Caco-2 (cell line): ENCODE measurements around the gene FXR2. TPM values are rescaled to one million over a fixed set of nuclear protein-coding genes. Genes with fewer than 3 reads are reported as not detected.
A peak's percentile ranks its signal among the peaks of the same experiment; 100 is the strongest.

ENCODE experiments used
- BruUV-seq: library from RNA; stranded (reverse); fragments of 400-500 nt; replicated peaks from 2 replicates; lab custom pipeline; 2021; lab: Mats Ljungman, UMichigan
- CTCF ChIA-PET: fragments of 300-600 bp; sonication (Branson Sonifier 250); formaldehyde crosslinking; loops from one replicate; lab custom pipeline; 2022; ENCODE audit warnings: antibody characterized with exemption; lab: Charles Lee
- POLR2A ChIA-PET: fragments of 300-600 bp; sonication (Branson Sonifier 250); formaldehyde crosslinking; loops from one replicate; lab custom pipeline; 2022; ENCODE audit warnings: antibody characterized with exemption; lab: Charles Lee
- DNase-seq, 2 experiments: peaks; one replicate each; pipeline versions ENCODE4 v3.0.0 to v3.0.0-alpha.2; 2020 to 2022
- H3K27me3 ChIP-seq: replicated peaks from 2 replicates; pipeline ENCODE4 v1.6.0; 2011; ENCODE audit warnings: low read length; ENCODE audit not compliant: control insufficient read depth, insufficient read depth
- H3K36me3 ChIP-seq: 2 replicates; pipeline ENCODE4 v1.5.1; 2011; ENCODE audit warnings: low read length; ENCODE audit not compliant: control insufficient read depth, insufficient read depth
- H3K4me1 ChIP-seq: fragments of 250-450 bp; sonication (Bioruptor Pico); 2 replicates; pipeline ENCODE4 v1.5.1; 2020; ENCODE audit warnings: mild to moderate bottlenecking
- H3K4me3 ChIP-seq: 2 replicates; pipeline ENCODE4 v1.5.1; 2011; ENCODE audit warnings: low read depth, mild to moderate bottlenecking, control low read depth, low read length
- H3K9me3 ChIP-seq: fragments of 250-450 bp; sonication (Bioruptor Pico); 2 replicates; pipeline ENCODE4 v1.5.1; 2020; ENCODE audit warnings: mild to moderate bottlenecking, moderate library complexity
- H3K27ac Mint-ChIP-seq: one replicate; pipeline ENCODE4 v1.8.0; 2022; ENCODE audit warnings: mixed read lengths; ENCODE audit not compliant: unreplicated experiment
- H3K27me3 Mint-ChIP-seq: one replicate; pipeline ENCODE4 v1.8.0; 2022; ENCODE audit warnings: mixed read lengths; ENCODE audit not compliant: insufficient read depth, unreplicated experiment
- H3K36me3 Mint-ChIP-seq: one replicate; pipeline ENCODE4 v1.8.0; 2022; ENCODE audit warnings: mild to moderate bottlenecking, mixed read lengths; ENCODE audit not compliant: insufficient read depth, unreplicated experiment
- H3K4me1 Mint-ChIP-seq: one replicate; pipeline ENCODE4 v1.8.0; 2022; ENCODE audit warnings: low read depth, mixed read lengths; ENCODE audit not compliant: unreplicated experiment
- H3K4me3 Mint-ChIP-seq: one replicate; pipeline ENCODE4 v1.8.0; 2022; ENCODE audit warnings: mild to moderate bottlenecking, moderate library complexity, mixed read lengths; ENCODE audit not compliant: unreplicated experiment
- H3K9me3 Mint-ChIP-seq: one replicate; pipeline ENCODE4 v1.8.0; 2022; ENCODE audit warnings: mixed read lengths; ENCODE audit not compliant: unreplicated experiment
- CTCF ChIP-seq, 2 experiments: fragments of 200-600 bp in 1 of 2; IDR thresholded peaks; 1 replicate in 1 of 2; 2 replicates in 1 of 2; pipeline versions ENCODE4 v1.5.1 to v1.8.0; 2011 to 2022; ENCODE audit warnings: antibody characterized with exemption in 1 of 2, control low read depth in 1 of 2, inconsistent platforms in 1 of 2, low read depth in 1 of 2, low read length in 1 of 2, mild to moderate bottlenecking in 1 of 2, moderate library complexity in 1 of 2; ENCODE audit not compliant: insufficient read depth in 1 of 2, severe bottlenecking in 1 of 2, unreplicated experiment in 1 of 2
- intact Hi-C: fragments of 100-400 bp; cut with micrococcal nuclease; formaldehyde crosslinking; loops from one replicate; pipeline ENCODE4 v1.10.0; 2022; ENCODE audit not compliant: unreplicated experiment
- total RNA-seq: library from RNA; stranded (reverse); gene quantifications from 2 replicates; pipeline ENCODE4 v1.2.3, GENCODE V29; 2022

Gene FXR2
- total RNA-seq, 1 experiment from 2014 or later, result 25.3 TPM

DNA sequence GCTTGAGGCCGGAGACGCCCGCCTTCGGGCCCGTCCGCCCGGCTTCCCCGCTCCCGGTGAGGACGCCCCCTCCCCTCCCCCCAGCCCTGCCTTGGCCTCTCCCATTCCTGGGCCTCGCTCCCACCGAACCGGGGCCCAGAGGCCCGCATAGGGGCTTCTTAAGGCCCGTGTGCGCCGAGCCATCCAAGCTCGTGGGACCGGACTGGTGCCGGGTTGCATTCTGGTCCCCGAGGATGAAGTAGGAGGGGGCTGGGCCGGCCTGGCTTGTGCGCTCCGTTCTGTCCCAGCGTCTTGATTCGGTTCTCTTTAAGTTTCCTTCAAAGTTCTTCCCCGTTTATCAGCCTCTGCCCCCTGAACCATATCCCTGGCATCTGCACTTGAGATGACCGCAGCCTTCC is 52.5 kb downstream of the FXR2 start:
- H3K4me3 Mint-ChIP-seq, result peak overlapping the region; percentile 86
- Histone ChIP-seq H3K36me3 (no peaks in the 10 kb centered on the region), H3K9me3 (no peaks in the 10 kb centered on the region), H3K4me3 (peak overlapping the region; percentile 61), H3K27me3 (no peaks in the 10 kb centered on the region), H3K4me1 (peaks cover 4% of the 10 kb centered on the region; the same call in 1 of the 2 replicates)
- H3K36me3 Mint-ChIP-seq, result peaks cover 51% of the 10 kb centered on the region
- ChIA-PET POLR2A (interaction anchor here (0.7 kb wide), 1 partner anchor 14 kb away, joined by 3 read pairs; the partner anchor contains the start of gene TNFSF12), CTCF (no interaction called here)
- intact Hi-C loops, result no loop called here
- no peak for DNase-seq
- no peaks in the 10 kb centered on the region for H3K9me3 Mint-ChIP-seq
- no peaks in the 10 kb centered on the region for H3K4me1 Mint-ChIP-seq
- BruUV-seq, result TSS peak; percentile 45
- peak overlapping the region; percentile 39 for H3K27ac Mint-ChIP-seq
- H3K27me3 Mint-ChIP-seq, result no peaks in the 10 kb centered on the region
- no peak for TF ChIP-seq CTCF (IDR thresholded peaks at IDR 0.05; ENCODE audit: insufficient read depth in 1 of 2, low read depth in 1 of 2, low read length in 1 of 2, severe bottlenecking in 1 of 2, unreplicated experiment in 1 of 2)

- no TSS peak for BruUV-seq
- Mint-ChIP-seq H3K27ac (peak within 1 kb of the TSS; percentile 75), H3K4me3 (peak within 1 kb of the TSS; percentile 86), H3K36me3 (peaks cover 45% of the 10 kb centered on the region), H3K27me3 (no peaks in the 10 kb centered on the region), H3K9me3 (no peaks in the 10 kb centered on the region), H3K4me1 (no peaks in the 10 kb centered on the region)
- DNase-seq, result peak; percentile 81 to 87
- H3K36me3 ChIP-seq, result no peaks in the 10 kb centered on the region
- intact Hi-C loops, result loop anchor here (1.0 to 2.0 kb wide), 3 partner anchors 47 to 205 kb away; partner anchors contain the start of gene TMEM102
- H3K9me3 ChIP-seq, result no peaks in the 10 kb centered on the region
- peaks cover 4% of the 10 kb centered on the region; the same call in 1 of the 2 replicates for H3K4me1 ChIP-seq
- H3K27me3 ChIP-seq, result no peaks in the 10 kb centered on the region
- no peak for TF ChIP-seq CTCF (IDR thresholded peaks at IDR 0.05; ENCODE audit: insufficient read depth in 1 of 2, low read depth in 1 of 2, low read length in 1 of 2, severe bottlenecking in 1 of 2, unreplicated experiment in 1 of 2)
- ChIA-PET CTCF (interaction anchor here (1.5 to 1.6 kb wide), 2 partner anchors 46 to 126 kb away, joined by 5 to 21 read pairs; partner anchors contain the start of gene TMEM102), POLR2A (interaction anchor here (0.7 kb wide), 1 partner anchor 13 kb away, joined by 3 read pairs; the partner anchor contains the start of gene TNFSF12)
- peak within 1 kb of the TSS; percentile 61 for H3K4me3 ChIP-seq
Observed at GRCh38 chr17:7561589-7562207, 53.0 kb downstream of the FXR2 start, which contains the start of gene SENP3. Gene SENP3 (plus strand): TSS chr17:7561919. CDS start chr17:7563077, 1,158 bp downstream.

DNA sequence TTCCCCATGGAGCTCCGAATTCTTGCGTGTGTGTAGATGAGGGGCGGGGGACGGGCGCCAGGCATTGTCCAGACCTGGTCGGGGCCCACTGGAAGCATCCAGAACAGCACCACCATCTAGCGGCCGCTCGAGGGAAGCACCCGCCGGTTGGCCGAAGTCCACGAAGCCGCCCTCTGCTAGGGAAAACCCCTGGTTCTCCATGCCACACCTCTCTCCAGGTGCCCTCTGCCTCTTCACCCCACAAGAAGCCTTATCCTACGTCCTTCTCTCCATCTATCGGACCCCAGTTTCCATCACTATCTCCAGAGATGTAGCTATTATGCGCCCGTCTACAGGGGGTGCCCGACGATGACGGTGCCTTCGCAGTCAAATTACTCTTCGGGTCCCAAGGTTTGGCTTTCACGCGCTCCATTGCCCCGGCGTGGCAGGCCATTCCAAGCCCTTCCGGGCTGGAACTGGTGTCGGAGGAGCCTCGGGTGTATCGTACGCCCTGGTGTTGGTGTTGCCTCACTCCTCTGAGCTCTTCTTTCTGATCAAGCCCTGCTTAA is 53.6 kb downstream of the FXR2 start:
- no peaks in the 10 kb centered on the region for H3K9me3 Mint-ChIP-seq
- H3K4me1 Mint-ChIP-seq, result no peaks in the 10 kb centered on the region

More for the DNA sequence above, 53.6 kb downstream of the FXR2 start:
- Mint-ChIP-seq H3K36me3 (peaks cover 39% of the 10 kb centered on the region), H3K4me3 (peak overlapping the region; percentile 86), H3K27ac (peak overlapping the region; percentile 75), H3K27me3 (no peaks in the 10 kb centered on the region)
- Histone ChIP-seq H3K36me3 (no peaks in the 10 kb centered on the region), H3K9me3 (no peaks in the 10 kb centered on the region), H3K4me1 (peaks cover 4% of the 10 kb centered on the region; the same call in 1 of the 2 replicates), H3K4me3 (peak overlapping the region; percentile 60), H3K27me3 (no peaks in the 10 kb centered on the region)
- ChIA-PET POLR2A (interaction anchor here (0.6 kb wide), 2 partner anchors 52 to 280 kb away, joined by 3 read pairs; partner anchors contain the start of gene SLC2A4), CTCF (interaction anchor here (0.5 to 1.6 kb wide), 15 partner anchors 9 to 447 kb away, joined by 3 to 21 read pairs (median 3); partner anchors contain the start of genes FXR2, SLC2A4, TMEM102 and TMEM256)
- peak; percentile 64 to 78 for TF ChIP-seq CTCF (IDR thresholded peaks at IDR 0.05; ENCODE audit: insufficient read depth in 1 of 2, low read depth in 1 of 2, low read length in 1 of 2, severe bottlenecking in 1 of 2, unreplicated experiment in 1 of 2)
- intact Hi-C loops, result loop anchor here (1.0 to 2.0 kb wide), 3 partner anchors 47 to 204 kb away; partner anchors contain the start of gene TMEM102
- DNase-seq, result peak; percentile 81 to 85
- TSS peak; percentile 78 for BruUV-seq
